ENCODE results near the gene NDFIP2. TPM values are rescaled to one million over a fixed set of nuclear protein-coding genes. Genes with fewer than 3 reads are reported as not detected.

The NDFIP2 gene
- total and polyA plus RNA-seq, 3 donors from 2014 or later = 25.3 to 56.1 (median 33.8) TPM

DNA sequence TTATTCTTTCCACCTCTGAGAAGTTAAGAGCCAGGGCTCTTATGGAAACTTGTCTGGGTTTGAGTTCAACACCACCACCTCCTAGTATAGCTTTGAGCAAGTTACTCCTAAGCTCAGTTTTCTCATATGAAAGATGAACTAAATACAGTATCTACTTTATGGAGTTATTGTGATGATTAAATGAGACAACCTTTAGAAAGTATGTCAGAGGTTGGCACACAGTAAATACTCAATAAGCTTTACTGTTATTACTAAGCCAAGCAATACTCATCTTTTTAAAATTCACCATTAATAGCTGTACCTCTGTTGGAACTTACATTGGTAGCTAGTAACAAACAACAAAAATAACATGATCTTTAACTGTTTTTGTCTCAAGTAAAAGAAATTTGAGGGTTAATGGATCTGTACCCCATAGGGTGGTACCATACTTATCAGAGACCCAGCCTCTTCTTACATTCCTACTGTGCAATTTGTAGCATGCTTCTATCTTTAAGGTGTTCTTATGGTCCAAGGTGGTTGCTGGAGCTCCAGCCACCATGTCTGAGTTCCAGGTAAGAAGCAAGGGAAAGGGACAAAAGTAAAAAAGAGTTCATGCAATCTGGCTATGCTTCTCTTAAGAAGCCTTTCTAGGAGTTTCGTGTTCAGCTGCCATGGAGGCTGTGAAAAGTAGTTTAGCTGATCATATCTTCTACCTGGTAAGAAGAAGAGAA is 24.1 kb upstream of the NDFIP2 start:
- H3K4me3 ChIP-seq = no peak overlapping the region
- 94% methylated on average over 1 of the region's 1 CpG for WGBS, 2 donors
- no peak for DNase-seq
- intact Hi-C loops (cut with DNase I; ENCODE audit: low total_unique reads) = no loop called here
- no peaks in the 10 kb centered on the region for H3K27me3 ChIP-seq
- no peak overlapping the region for H3K27ac ChIP-seq
- H3K4me1 ChIP-seq = no peaks in the 10 kb centered on the region
- H3K36me3 ChIP-seq (ENCODE audit: low read depth, missing control alignments) = no peaks in the 10 kb centered on the region
- TF ChIP-seq, protein P1, sequence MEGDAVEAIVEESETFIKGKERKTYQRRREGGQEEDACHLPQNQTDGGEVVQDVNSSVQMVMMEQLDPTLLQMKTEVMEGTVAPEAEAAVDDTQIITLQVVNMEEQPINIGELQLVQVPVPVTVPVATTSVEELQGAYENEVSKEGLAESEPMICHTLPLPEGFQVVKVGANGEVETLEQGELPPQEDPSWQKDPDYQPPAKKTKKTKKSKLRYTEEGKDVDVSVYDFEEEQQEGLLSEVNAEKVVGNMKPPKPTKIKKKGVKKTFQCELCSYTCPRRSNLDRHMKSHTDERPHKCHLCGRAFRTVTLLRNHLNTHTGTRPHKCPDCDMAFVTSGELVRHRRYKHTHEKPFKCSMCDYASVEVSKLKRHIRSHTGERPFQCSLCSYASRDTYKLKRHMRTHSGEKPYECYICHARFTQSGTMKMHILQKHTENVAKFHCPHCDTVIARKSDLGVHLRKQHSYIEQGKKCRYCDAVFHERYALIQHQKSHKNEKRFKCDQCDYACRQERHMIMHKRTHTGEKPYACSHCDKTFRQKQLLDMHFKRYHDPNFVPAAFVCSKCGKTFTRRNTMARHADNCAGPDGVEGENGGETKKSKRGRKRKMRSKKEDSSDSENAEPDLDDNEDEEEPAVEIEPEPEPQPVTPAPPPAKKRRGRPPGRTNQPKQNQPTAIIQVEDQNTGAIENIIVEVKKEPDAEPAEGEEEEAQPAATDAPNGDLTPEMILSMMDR (IDR thresholded peaks at IDR 0.05) = no peak
- TF ChIP-seq POLR2A (IDR thresholded peaks at IDR 0.05) = no peak
- no peaks in the 10 kb centered on the region for H3K9me3 ChIP-seq

DNA sequence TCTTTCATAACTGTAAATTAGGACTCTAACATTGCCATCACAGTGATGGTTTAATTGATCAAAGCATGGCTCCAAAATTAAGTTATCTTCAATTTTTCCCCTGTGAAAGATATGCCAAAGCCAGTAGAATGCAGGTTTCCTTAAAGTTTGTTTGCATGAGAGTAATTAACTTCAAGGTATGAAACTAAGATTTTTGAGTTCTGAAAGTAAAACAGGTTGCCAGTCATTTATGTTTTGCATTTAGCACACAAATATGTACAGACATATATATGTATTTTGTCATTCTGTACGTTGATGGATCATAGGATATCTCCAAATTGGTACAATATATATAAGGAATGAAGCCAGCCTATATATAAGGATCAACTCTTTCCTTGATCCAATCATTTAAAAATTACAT is 23.6 kb upstream of the NDFIP2 start:
- H3K27ac ChIP-seq = no peak overlapping the region
- WGBS, 2 donors = 85 to 86% methylated on average over 1 of the region's 1 CpG
- H3K4me1 ChIP-seq = no peaks in the 10 kb centered on the region
- TF ChIP-seq POLR2A (IDR thresholded peaks at IDR 0.05) = no peak
- TF ChIP-seq, protein P1 (IDR thresholded peaks at IDR 0.05) = no peak
- no peak for DNase-seq
- intact Hi-C loops (cut with DNase I; ENCODE audit: low total_unique reads) = no loop called here
- no peak overlapping the region for H3K4me3 ChIP-seq
- no peaks in the 10 kb centered on the region for H3K9me3 ChIP-seq
- no peaks in the 10 kb centered on the region for H3K36me3 ChIP-seq (ENCODE audit: low read depth, missing control alignments)
- no peaks in the 10 kb centered on the region for H3K27me3 ChIP-seq

DNA sequence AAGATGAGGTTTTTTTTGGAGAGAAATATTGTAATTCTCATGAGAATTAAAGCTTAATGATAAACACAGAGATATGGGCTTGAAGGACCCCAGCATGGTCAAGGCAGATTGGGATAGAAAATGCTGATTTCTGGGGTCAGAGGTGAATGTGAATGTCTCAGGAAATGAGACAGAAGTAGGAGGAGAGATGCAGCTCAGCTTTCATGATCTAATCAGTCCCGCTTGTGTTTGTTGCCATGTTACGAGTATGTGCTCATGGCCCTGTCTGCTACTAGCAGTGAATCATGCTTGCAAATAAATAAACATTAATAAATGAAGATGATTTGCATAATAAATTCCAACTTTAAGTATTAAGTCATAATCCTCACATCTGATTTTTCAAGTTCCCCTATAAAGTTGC is 23.0 kb upstream of the NDFIP2 start:
- Histone ChIP-seq H3K27me3 (no peaks in the 10 kb centered on the region), H3K36me3 (ENCODE audit: low read depth, missing control alignments) (no peaks in the 10 kb centered on the region), H3K9me3 (no peaks in the 10 kb centered on the region), H3K4me1 (no peaks in the 10 kb centered on the region), H3K27ac (no peak overlapping the region), H3K4me3 (no peak overlapping the region)
- intact Hi-C loops (cut with DNase I; ENCODE audit: low total_unique reads) = no loop called here
- no peak for TF ChIP-seq POLR2A (IDR thresholded peaks at IDR 0.05)
- TF ChIP-seq, protein P1 (IDR thresholded peaks at IDR 0.05) = no peak
- WGBS, 2 donors = 66 to 81% methylated on average over 2 of the region's 2 CpGs
- no peak for DNase-seq

DNA sequence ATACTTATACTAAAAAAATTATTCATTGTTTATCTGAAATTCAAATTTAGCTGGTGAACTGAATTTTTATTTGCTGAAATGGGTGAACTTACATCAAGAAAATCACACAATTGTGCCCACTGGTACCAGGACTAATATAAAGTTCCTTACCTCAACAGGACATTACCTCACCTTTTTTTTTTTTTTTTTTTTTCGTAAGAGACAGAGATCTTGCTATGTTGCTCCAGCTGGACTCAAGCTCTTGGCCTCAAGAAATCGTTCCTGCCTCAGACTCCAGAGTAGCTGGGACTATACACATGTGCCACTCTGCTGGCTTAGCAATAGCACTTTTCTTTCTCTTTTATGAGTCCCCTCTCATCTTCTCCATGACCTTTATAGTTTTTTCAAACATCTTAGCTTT is 22.5 kb upstream of the NDFIP2 start:
- Histone ChIP-seq H3K9me3 (no peaks in the 10 kb centered on the region), H3K27ac (no peak overlapping the region)
- intact Hi-C loops (cut with DNase I; ENCODE audit: low total_unique reads) = no loop called here

More for the DNA sequence above, 22.5 kb upstream of the NDFIP2 start:
- 71 to 75% methylated on average over 2 of the region's 2 CpGs for WGBS, 2 donors
- no peak overlapping the region for H3K4me3 ChIP-seq
- no peaks in the 10 kb centered on the region for H3K4me1 ChIP-seq
- DNase-seq = no peak
- H3K36me3 ChIP-seq (ENCODE audit: low read depth, missing control alignments) = no peaks in the 10 kb centered on the region
- TF ChIP-seq, protein P1 (IDR thresholded peaks at IDR 0.05) = no peak
- no peak for TF ChIP-seq POLR2A (IDR thresholded peaks at IDR 0.05)
- H3K27me3 ChIP-seq = no peaks in the 10 kb centered on the region
